HEK293T (cell line): ENCODE measurements around the gene SWSAP1.
"Not testable (repeated sequence)": the region's sequence is repeated elsewhere in the genome, so short reads cannot be mapped to it uniquely, and the experiment has no call there.

Experiments
- CTCF ChIA-PET: fragments of 350-600 bp; formaldehyde crosslinking; extraction: SDS; loops from one replicate; lab custom pipeline; 2021; ENCODE audit warnings: antibody characterized with exemption, inconsistent platforms; lab: Yijun Ruan, JAX
- POLR2A ChIA-PET: fragments of 350-600 bp; formaldehyde crosslinking; extraction: SDS; loops from one replicate; lab custom pipeline; 2020; ENCODE audit warnings: antibody characterized with exemption, inconsistent platforms; lab: Yijun Ruan, JAX
- DNase-seq: peaks from one replicate; pipeline ENCODE4 v3.0.0; 2012; ENCODE audit warnings: mixed read lengths; ENCODE audit errors: extremely low spot score
- ARNT ChIP-seq: fragments of 450-650 bp; IDR thresholded peaks from 2 replicates; pipeline ENCODE4 v1.6.1; 2017; ENCODE audit warnings: mild to moderate bottlenecking
- BHLHE40 ChIP-seq: fragments of 450-650 bp; IDR thresholded peaks from 2 replicates; pipeline ENCODE4 v1.6.1; 2016; ENCODE audit warnings: mild to moderate bottlenecking, moderate library complexity, borderline replicate concordance
- CTBP1 ChIP-seq: fragments of 450-650 bp; IDR thresholded peaks from 2 replicates; pipeline ENCODE4 v1.6.1; 2016; ENCODE audit warnings: borderline replicate concordance
- ELF4 ChIP-seq: fragments of 450-650 bp; IDR thresholded peaks from 2 replicates; pipeline ENCODE4 v1.6.1; 2017; ENCODE audit warnings: antibody characterized with exemption
- FOXA1 ChIP-seq: fragments of 450-650 bp; IDR thresholded peaks from 2 replicates; pipeline ENCODE4 v1.6.1; 2016; ENCODE audit warnings: mild to moderate bottlenecking
- FOXK2 ChIP-seq: fragments of 450-650 bp; IDR thresholded peaks from 2 replicates; pipeline ENCODE4 v1.6.1; 2016; ENCODE audit warnings: mild to moderate bottlenecking
- FOXM1 ChIP-seq: fragments of 450-650 bp; IDR thresholded peaks from 2 replicates; pipeline ENCODE4 v1.6.1; 2017; ENCODE audit warnings: mild to moderate bottlenecking, borderline replicate concordance
- HDGF ChIP-seq: fragments of 450-650 bp; IDR thresholded peaks from 2 replicates; pipeline ENCODE4 v1.6.1; 2017; ENCODE audit warnings: antibody characterized with exemption, borderline replicate concordance
- L3MBTL2 ChIP-seq: fragments of 450-650 bp; conservative IDR thresholded peaks from 2 replicates; pipeline ENCODE4 v1.6.1; 2016; ENCODE audit warnings: mild to moderate bottlenecking
- LEF1 ChIP-seq: fragments of 450-650 bp; IDR thresholded peaks from 2 replicates; pipeline ENCODE4 v1.6.1; 2017; ENCODE audit warnings: mild to moderate bottlenecking, borderline replicate concordance
- NFRKB ChIP-seq: fragments of 450-650 bp; IDR thresholded peaks from 2 replicates; pipeline ENCODE4 v1.6.1; 2016; ENCODE audit warnings: mild to moderate bottlenecking, moderate library complexity
- SP1 ChIP-seq: fragments of 450-650 bp; IDR thresholded peaks from 2 replicates; pipeline ENCODE4 v1.6.1; 2017
- SUZ12 ChIP-seq: fragments of 450-650 bp; IDR thresholded peaks from 2 replicates; pipeline ENCODE4 v1.6.1; 2016; ENCODE audit warnings: mild to moderate bottlenecking
- TARDBP ChIP-seq: fragments of 450-650 bp; IDR thresholded peaks from 2 replicates; pipeline ENCODE4 v1.6.1; 2016
- ZNF384 ChIP-seq: fragments of 450-650 bp; IDR thresholded peaks from 2 replicates; pipeline ENCODE4 v1.6.1; 2016
- TF ChIP-seq, protein P1 (sequence below): fragments of 450-650 bp; IDR thresholded peaks from 2 replicates; pipeline ENCODE4 v1.6.1; 2016

SWSAP1 gene

DNA sequence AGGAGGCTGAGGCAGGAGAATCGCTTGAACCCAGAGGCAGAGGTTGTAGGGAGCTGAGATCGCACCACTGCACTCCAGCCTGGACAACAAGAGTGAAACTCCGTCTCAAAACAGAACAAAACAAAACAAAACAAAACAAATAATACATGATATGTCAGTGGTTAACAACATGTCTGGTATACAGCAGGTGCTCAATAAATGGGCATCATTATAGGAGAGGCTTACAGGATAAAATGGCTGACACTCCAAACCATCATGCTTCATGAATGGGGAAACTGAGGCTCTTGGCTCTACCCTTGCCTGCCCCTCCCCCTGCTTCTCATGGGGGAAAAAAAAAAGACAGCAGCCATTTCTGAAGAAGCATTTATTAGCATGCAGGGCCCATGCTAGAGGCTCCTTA, 32.0 kb upstream of the SWSAP1 start:
- POLR2A ChIA-PET: interaction anchor here (2.6 kb wide), 1 partner anchor 33 kb away, joined by 16 read pairs; the partner anchor contains the start of gene SWSAP1
- CTCF ChIA-PET: no interaction called here
- no peak for TF ChIP-seq BHLHE40
- TF ChIP-seq LEF1: no peak
- TF ChIP-seq CTBP1: no peak
- TF ChIP-seq L3MBTL2: no peak
- TF ChIP-seq SUZ12: no peak
- TF ChIP-seq ARNT: no peak
- no peak for TF ChIP-seq ZNF384
- no peak for TF ChIP-seq TARDBP
- TF ChIP-seq ELF4: no peak
- TF ChIP-seq HDGF: no peak
- no peak for TF ChIP-seq SP1
- TF ChIP-seq NFRKB: no peak
- no peak for TF ChIP-seq FOXK2
- TF ChIP-seq, protein P1, sequence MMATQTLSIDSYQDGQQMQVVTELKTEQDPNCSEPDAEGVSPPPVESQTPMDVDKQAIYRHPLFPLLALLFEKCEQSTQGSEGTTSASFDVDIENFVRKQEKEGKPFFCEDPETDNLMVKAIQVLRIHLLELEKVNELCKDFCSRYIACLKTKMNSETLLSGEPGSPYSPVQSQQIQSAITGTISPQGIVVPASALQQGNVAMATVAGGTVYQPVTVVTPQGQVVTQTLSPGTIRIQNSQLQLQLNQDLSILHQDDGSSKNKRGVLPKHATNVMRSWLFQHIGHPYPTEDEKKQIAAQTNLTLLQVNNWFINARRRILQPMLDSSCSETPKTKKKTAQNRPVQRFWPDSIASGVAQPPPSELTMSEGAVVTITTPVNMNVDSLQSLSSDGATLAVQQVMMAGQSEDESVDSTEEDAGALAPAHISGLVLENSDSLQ: no peak
- no peak for TF ChIP-seq FOXM1
- no peak for TF ChIP-seq FOXA1
- DNase-seq: no peak

- ChIA-PET POLR2A (interaction anchor here (0.9 to 3.3 kb wide), 5 partner anchors 12 to 51 kb away, joined by 3 to 20 read pairs (median 8); partner anchors contain the start of gene SWSAP1), CTCF (interaction anchor here (0.7 to 1.9 kb wide), 4 partner anchors 33 to 89 kb away, joined by 3 to 7 read pairs (median 4); partner anchors contain the start of gene ODAD3)
- TF ChIP-seq CTBP1 (no peak), SUZ12 (no peak), L3MBTL2 (no peak)
- no peak for DNase-seq
Observed at GRCh38 chr19:11345122-11345803, 29.2 kb upstream of the SWSAP1 start.

DNA sequence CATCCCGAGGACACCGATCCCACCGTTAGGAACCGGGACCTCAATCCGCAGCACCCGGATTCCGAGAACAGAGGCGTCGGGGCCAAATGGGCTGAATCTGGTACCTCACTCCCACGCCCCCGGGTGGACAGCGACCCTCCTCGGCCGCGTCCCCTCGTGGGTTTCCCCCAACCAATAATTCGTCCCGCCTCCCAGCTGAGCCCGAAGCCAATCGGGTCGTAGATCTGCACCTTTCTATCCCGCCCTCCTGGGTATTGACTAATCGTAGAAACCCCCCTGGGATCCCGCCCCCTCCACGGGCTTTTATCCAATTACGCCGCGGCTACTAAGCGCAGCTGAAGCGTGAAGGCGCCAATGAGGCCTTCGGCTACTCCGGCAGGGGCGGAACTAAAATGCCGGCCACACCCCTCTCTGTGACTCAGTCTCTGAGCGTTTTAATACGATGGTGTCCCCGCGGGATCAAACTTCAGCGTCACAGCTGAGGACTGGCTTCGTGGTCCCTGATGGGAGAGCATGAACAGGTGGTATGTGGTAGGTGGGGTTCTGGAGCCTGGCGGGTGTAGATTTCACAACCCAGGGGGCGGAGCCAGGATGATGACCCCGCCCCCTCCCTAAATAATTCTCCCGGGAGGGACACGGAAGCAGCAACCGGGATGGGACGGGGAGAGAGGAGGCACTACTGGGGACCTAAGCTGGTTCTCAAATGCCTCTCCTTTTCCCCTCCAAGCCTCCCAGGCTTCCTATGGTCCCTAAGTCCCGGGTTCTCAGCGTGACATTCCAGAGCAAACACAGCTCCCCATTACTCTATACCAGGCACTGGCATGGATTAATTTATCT, 28.1 kb upstream of the SWSAP1 start, which contains the start of the genes CCDC159 and TMEM205:
TSS of gene CCDC159 (plus strand) at position 416 of the 837 bp plus-strand sequence. CDS start at position 504, 88 bp downstream.
TSS of gene TMEM205 (minus strand) at position 165 of the 837 bp plus-strand sequence. CDS start 649 bp downstream, outside the sequence.
- CTCF ChIA-PET: interaction anchor here (0.9 to 1.9 kb wide), 3 partner anchors 35 to 88 kb away, joined by 3 to 7 read pairs (median 3); partner anchors contain the start of gene ODAD3

GRCh38 chr19:11347546-11348039, 26.9 kb upstream of the SWSAP1 start:
- TF ChIP-seq LEF1 (no peak), NFRKB (no peak), HDGF (no peak), FOXA1 (no peak), FOXK2 (no peak), SP1 (no peak), BHLHE40 (no peak), CTBP1 (no peak), ARNT (no peak), FOXM1 (no peak), TARDBP (no peak), ZNF384 (no peak), ELF4 (no peak), L3MBTL2 (no peak), SUZ12 (no peak)
- TF ChIP-seq, protein P1: no peak
- POLR2A ChIA-PET: interaction anchor here (2.0 to 3.3 kb wide), 3 partner anchors 25 to 36 kb away, joined by 6 to 20 read pairs (median 10); partner anchors contain the start of genes EPOR and SWSAP1
- CTCF ChIA-PET: no interaction called here
- DNase-seq: no peak

More for the DNA sequence above, 28.1 kb upstream of the SWSAP1 start, which contains the start of the genes CCDC159 and TMEM205:
- POLR2A ChIA-PET: interaction anchor here (0.6 to 3.3 kb wide), 11 partner anchors 11 to 52 kb away, joined by 3 to 20 read pairs (median 5); partner anchors contain the start of genes EPOR and SWSAP1
- peak; percentile 91 for DNase-seq
- TF ChIP-seq, protein P1: peak; percentile 90
- TF ChIP-seq HDGF (no peak), SUZ12 (no peak), TARDBP (0 out of 2 replicates have a peak, but pooled peaks have one; percentile 15), FOXK2 (no peak), L3MBTL2 (peak; percentile 84), FOXM1 (no peak), SP1 (peak; percentile 62), ZNF384 (no peak)

DNA sequence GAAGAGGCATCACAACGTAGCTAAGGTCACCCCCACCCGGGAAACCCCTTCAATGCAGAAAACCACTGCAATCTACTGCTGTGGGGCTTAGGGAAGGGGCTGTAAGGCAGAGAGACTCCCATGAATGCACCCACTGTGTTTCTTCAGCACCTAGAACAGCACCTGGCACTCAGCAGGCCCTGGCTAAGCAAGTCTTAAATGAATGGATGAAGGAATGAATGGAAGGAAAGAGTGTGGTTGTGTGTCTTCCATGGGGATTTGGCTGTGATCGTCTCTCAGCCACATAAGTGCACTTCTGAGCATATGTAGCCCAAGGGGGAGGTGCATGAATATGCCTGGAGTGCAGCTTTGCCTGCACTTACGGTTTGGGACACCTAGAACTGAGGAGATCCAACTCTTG, 25.3 kb upstream of the SWSAP1 start:
- CTCF ChIA-PET: interaction anchor here (0.6 to 1.1 kb wide), 2 partner anchors 55 to 136 kb away, joined by 3 read pairs; no protein-coding TSS in a partner anchor
- POLR2A ChIA-PET: no interaction called here
- DNase-seq: no peak
- TF ChIP-seq SUZ12 (no peak), LEF1 (no peak), HDGF (no peak), NFRKB (no peak), FOXM1 (no peak)

GRCh38 chr19:11354102-11354501, 20.4 kb upstream of the SWSAP1 start:
- CTCF ChIA-PET, POLR2A ChIA-PET, DNase-seq: not testable (repeated sequence)
